Neural cell (in vitro differentiated cells): Measurements from ENCODE around the gene ZNF521. TPM values are rescaled to one million over a fixed set of nuclear protein-coding genes. Genes with fewer than 3 reads are reported as not detected.
"Not testable (repeated sequence)": the region's sequence is repeated elsewhere in the genome, so short reads cannot be mapped to it uniquely, and the experiment has no call there.

ENCODE experiments used
- H2AFZ ChIP-seq: fragments of 200-600, 300-800 bp; sonication (generic), shearing (Covaris generic); 2 replicates; pipeline ENCODE4 v1.6.0; 2014; ENCODE audit warnings: low read depth, mild to moderate bottlenecking, antibody characterized with exemption, low read length, moderate library complexity
- H3F3A ChIP-seq: fragments of 200-600 bp; shearing (Covaris generic); 2 replicates; pipeline ENCODE4 v1.6.1; 2016; ENCODE audit warnings: mild to moderate bottlenecking, moderate library complexity, mixed read lengths, antibody characterized with exemption, low read length; ENCODE audit not compliant: insufficient read depth, poor library complexity, severe bottlenecking
- H3K27ac ChIP-seq: fragments of 200-600, 300-800 bp; sonication (generic), shearing (Covaris generic); 2 replicates; pipeline ENCODE4 v1.5.1; 2014; ENCODE audit warnings: mild to moderate bottlenecking, low read length, moderate library complexity
- H3K27me3 ChIP-seq: fragments of 300-800, 200-600 bp; sonication (generic), shearing (Covaris generic); 2 replicates; pipeline ENCODE4 v1.6.0; 2014; ENCODE audit warnings: mild to moderate bottlenecking, low read depth, low read length, moderate library complexity; ENCODE audit not compliant: insufficient read depth
- H3K36me3 ChIP-seq: fragments of 300-800, 200-600 bp; sonication (generic), shearing (Covaris generic); 2 replicates; pipeline ENCODE4 v1.5.1; 2014; ENCODE audit warnings: mild to moderate bottlenecking, antibody characterized with exemption, low read length, moderate library complexity; ENCODE audit not compliant: insufficient read depth
- H3K4me2 ChIP-seq: fragments of 300-800, 200-600 bp; sonication (generic), shearing (Covaris generic); 2 replicates; pipeline ENCODE4 v1.6.0; 2014; ENCODE audit warnings: mild to moderate bottlenecking, low read length
- H3K4me3 ChIP-seq: fragments of 300-800, 200-600 bp; sonication (generic), shearing (Covaris generic); 2 replicates; pipeline ENCODE4 v1.5.1; 2014; ENCODE audit warnings: mild to moderate bottlenecking, low read length, moderate library complexity
- H3K79me2 ChIP-seq: fragments of 200-600 bp; shearing (Covaris generic); replicated peaks from 2 replicates; pipeline ENCODE4 v1.6.0; 2014; ENCODE audit warnings: mild to moderate bottlenecking, low read length, moderate library complexity; ENCODE audit not compliant: insufficient read depth
- H3K9ac ChIP-seq: fragments of 300-800, 200-600 bp; sonication (generic), shearing (Covaris generic); 2 replicates; pipeline ENCODE4 v1.6.1; 2016; ENCODE audit warnings: mild to moderate bottlenecking, low read length, mixed read lengths
- H3K9me2 ChIP-seq: fragments of 200-600 bp; shearing (Covaris generic); 2 replicates; pipeline ENCODE4 v1.6.1; 2016; ENCODE audit warnings: mild to moderate bottlenecking, low read length, mixed read lengths; ENCODE audit not compliant: insufficient read depth
- H3K9me3 ChIP-seq: fragments of 200-600, 300-800 bp; sonication (generic), shearing (Covaris generic); 2 replicates; pipeline ENCODE4 v1.6.1; 2016; ENCODE audit warnings: mild to moderate bottlenecking, mixed run types, low read length, moderate library complexity, mixed read lengths
- H4K20me1 ChIP-seq: fragments of 200-600 bp; shearing (Covaris generic); 2 replicates; pipeline ENCODE4 v1.6.1; 2016; ENCODE audit warnings: mild to moderate bottlenecking, mixed run types; ENCODE audit not compliant: insufficient read depth
- CTCF ChIP-seq: fragments of 450-650 bp; IDR thresholded peaks from 2 replicates; pipeline ENCODE4 v1.5.1; 2014; ENCODE audit warnings: antibody characterized with exemption, mild to moderate bottlenecking, moderate library complexity; ENCODE audit not compliant: poor library complexity, severe bottlenecking
- EP300 ChIP-seq: fragments of 450-650 bp; conservative IDR thresholded peaks from 2 replicates; pipeline ENCODE4 v1.6.1; 2014; ENCODE audit warnings: antibody characterized with exemption, mild to moderate bottlenecking, moderate library complexity; ENCODE audit not compliant: poor library complexity, severe bottlenecking
- EZH2 ChIP-seq: fragments of 200-600, 300-800 bp; shearing (Covaris generic), sonication (generic); IDR thresholded peaks from 2 replicates; pipeline ENCODE4 v1.6.1; 2014; ENCODE audit warnings: antibody characterized with exemption, low read length, borderline replicate concordance, mild to moderate bottlenecking; ENCODE audit not compliant: insufficient read depth, poor library complexity, severe bottlenecking
- MXI1 ChIP-seq: fragments of 450-650 bp; conservative IDR thresholded peaks from 2 replicates; pipeline ENCODE4 v1.6.1; 2014; ENCODE audit warnings: antibody characterized with exemption, mild to moderate bottlenecking; ENCODE audit not compliant: poor library complexity, severe bottlenecking
- POLR2AphosphoS5 ChIP-seq: IDR thresholded peaks from 2 replicates; pipeline ENCODE4 v1.6.1; 2012
- RAD21 ChIP-seq: fragments of 450-650 bp; conservative IDR thresholded peaks from 2 replicates; pipeline ENCODE4 v1.6.1; 2014; ENCODE audit warnings: antibody characterized with exemption, mild to moderate bottlenecking, moderate library complexity
- REST ChIP-seq: IDR thresholded peaks from 2 replicates; pipeline ENCODE4 v1.6.1; 2012; ENCODE audit warnings: borderline replicate concordance
- SMC3 ChIP-seq: fragments of 450-650 bp; conservative IDR thresholded peaks from 2 replicates; pipeline ENCODE4 v1.6.1; 2014; ENCODE audit warnings: antibody characterized with exemption, mild to moderate bottlenecking, moderate library complexity; ENCODE audit not compliant: poor library complexity
- TAF1 ChIP-seq: IDR thresholded peaks from 2 replicates; pipeline ENCODE4 v1.6.1; 2012; ENCODE audit warnings: low read depth
- polyA plus RNA-seq: library from polyadenylated mRNA; depleted of rRNA; stranded (reverse); fragments of >200 nt; gene quantifications from 2 replicates; pipeline ENCODE4 v1.2.3, GENCODE V29; 2014

ZNF521 gene
- polyA plus RNA-seq, 1 donor from 2014 or later, result 101 TPM

GRCh38 chr18:25274926-25275325 lies 77.0 kb downstream of the ZNF521 start:
- TF ChIP-seq RAD21, result no peak
- TF ChIP-seq EZH2, result no peak
- no peak for TF ChIP-seq POLR2AphosphoS5
- no peak for TF ChIP-seq TAF1
- no peak for TF ChIP-seq EP300
- no peak for TF ChIP-seq CTCF
- no peak for TF ChIP-seq MXI1
- TF ChIP-seq SMC3, result no peak
- TF ChIP-seq REST, result no peak
- Histone ChIP-seq H3K4me3 (no peak overlapping the region), H4K20me1 (no peaks in the 10 kb centered on the region), H3K9me2 (no peaks in the 10 kb centered on the region), H2AFZ (no peak overlapping the region), H3K36me3 (no peaks in the 10 kb centered on the region), H3K27me3 (no peaks in the 10 kb centered on the region), H3K79me2 (peaks cover 67% of the 10 kb centered on the region), H3F3A (no peaks in the 10 kb centered on the region), H3K9me3 (no peaks in the 10 kb centered on the region), H3K4me2 (no peak overlapping the region), H3K9ac (no peak overlapping the region), H3K27ac (no peak overlapping the region)

- not testable (repeated sequence) for H3K4me3 ChIP-seq, H3K27me3 ChIP-seq, H3K36me3 ChIP-seq, H3K9me3 ChIP-seq, H3K9me2 ChIP-seq, H2AFZ ChIP-seq, H3K4me2 ChIP-seq, H3K9ac ChIP-seq, H3K27ac ChIP-seq, H4K20me1 ChIP-seq, H3F3A ChIP-seq
- H3K79me2 ChIP-seq, result peaks cover 27% of the 10 kb centered on the region
Observed at GRCh38 chr18:25266931-25267527, 84.9 kb downstream of the ZNF521 start.

GRCh38 chr18:25262920-25263319 lies 89.0 kb downstream of the ZNF521 start:
- peaks cover 6% of the 10 kb centered on the region for H3K36me3 ChIP-seq
- no peaks in the 10 kb centered on the region for H4K20me1 ChIP-seq
- H3K4me2 ChIP-seq, result no peak overlapping the region
- H3K4me3 ChIP-seq, result no peak overlapping the region
- no peaks in the 10 kb centered on the region for H3F3A ChIP-seq
- H2AFZ ChIP-seq, result no peak overlapping the region
- no peak overlapping the region for H3K27ac ChIP-seq
- TF ChIP-seq EZH2, result no peak
- no peak for TF ChIP-seq REST
- TF ChIP-seq EP300, result no peak
- no peak for TF ChIP-seq CTCF
- no peak for TF ChIP-seq RAD21
- TF ChIP-seq POLR2AphosphoS5, result no peak
- no peak for TF ChIP-seq SMC3
- no peak for TF ChIP-seq MXI1
- TF ChIP-seq TAF1, result no peak
- H3K9me2 ChIP-seq, result no peaks in the 10 kb centered on the region
- peaks cover 27% of the 10 kb centered on the region for H3K79me2 ChIP-seq
- H3K9ac ChIP-seq, result no peak overlapping the region
- H3K9me3 ChIP-seq, result no peaks in the 10 kb centered on the region
- no peaks in the 10 kb centered on the region for H3K27me3 ChIP-seq
